Kidney epithelial cell (primary cell): Measurements from ENCODE around the gene DGCR8. TPM values are rescaled to one million over a fixed set of nuclear protein-coding genes. Genes with fewer than 3 reads are reported as not detected.

Source experiments
- DNase-seq: peaks from one replicate; pipeline ENCODE4 v3.0.0-alpha.2; 2010; ENCODE audit warnings: low read depth
- H3K27me3 ChIP-seq: 2 replicates; pipeline ENCODE4 v1.6.0; 2011; ENCODE audit warnings: low read length; ENCODE audit not compliant: control insufficient read depth, insufficient read depth
- H3K36me3 ChIP-seq: 2 replicates; pipeline ENCODE4 v1.5.1; 2011; ENCODE audit warnings: low read length; ENCODE audit not compliant: control insufficient read depth, insufficient read depth
- H3K4me3 ChIP-seq: 2 replicates; pipeline ENCODE4 v1.5.1; 2011; ENCODE audit warnings: low read depth, mild to moderate bottlenecking, control low read depth, low read length
- total RNA-seq: library from RNA; depleted of rRNA; stranded (reverse); fragments of >200 nt; gene quantifications from 2 replicates; pipeline ENCODE4 v1.2.3, GENCODE V29; 2015
- TF ChIP-seq, protein P1 (sequence below): IDR thresholded peaks from 2 replicates; pipeline ENCODE4 v1.5.1; 2011; ENCODE audit warnings: mild to moderate bottlenecking, moderate library complexity, low read length, control low read depth, inconsistent platforms; ENCODE audit not compliant: insufficient read depth, poor library complexity, severe bottlenecking

DGCR8 gene
- total RNA-seq, 1 donor from 2014 or later: 34.0 TPM

DNA sequence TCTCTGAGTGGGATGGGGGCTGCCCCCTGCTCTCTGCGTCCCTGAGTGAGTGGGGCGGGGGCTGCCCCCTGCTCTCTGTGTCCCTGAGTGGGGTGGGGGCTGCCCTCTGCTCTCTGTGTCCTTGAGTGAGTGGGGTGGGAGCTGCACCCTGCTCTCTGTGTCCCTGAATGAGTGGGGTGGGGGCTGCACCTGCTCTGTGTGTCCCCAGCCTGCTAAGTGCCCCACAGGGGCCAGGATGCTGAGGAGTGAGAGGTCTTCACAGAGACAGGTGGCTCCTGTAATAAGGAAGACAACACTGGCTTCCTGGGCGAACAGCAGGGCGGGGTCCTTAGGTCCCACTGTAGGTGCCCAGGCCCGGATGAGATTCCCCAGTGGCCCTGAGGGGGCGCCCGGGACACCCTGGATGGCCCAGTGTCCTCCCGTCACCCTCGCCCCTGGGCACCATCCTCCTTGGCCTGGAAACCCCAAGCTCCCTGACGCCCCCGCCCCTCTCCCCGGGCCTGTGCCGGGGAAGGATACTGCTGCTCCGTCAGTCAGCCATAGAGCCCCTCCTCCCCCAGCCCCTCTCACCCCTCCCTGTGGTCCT is 74.7 kb downstream of the DGCR8 start:
- no peak for DNase-seq
- H3K27me3 ChIP-seq: peaks cover 14% of the 10 kb centered on the region
- peak overlapping the region; percentile 20 for H3K4me3 ChIP-seq
- TF ChIP-seq, protein P1, sequence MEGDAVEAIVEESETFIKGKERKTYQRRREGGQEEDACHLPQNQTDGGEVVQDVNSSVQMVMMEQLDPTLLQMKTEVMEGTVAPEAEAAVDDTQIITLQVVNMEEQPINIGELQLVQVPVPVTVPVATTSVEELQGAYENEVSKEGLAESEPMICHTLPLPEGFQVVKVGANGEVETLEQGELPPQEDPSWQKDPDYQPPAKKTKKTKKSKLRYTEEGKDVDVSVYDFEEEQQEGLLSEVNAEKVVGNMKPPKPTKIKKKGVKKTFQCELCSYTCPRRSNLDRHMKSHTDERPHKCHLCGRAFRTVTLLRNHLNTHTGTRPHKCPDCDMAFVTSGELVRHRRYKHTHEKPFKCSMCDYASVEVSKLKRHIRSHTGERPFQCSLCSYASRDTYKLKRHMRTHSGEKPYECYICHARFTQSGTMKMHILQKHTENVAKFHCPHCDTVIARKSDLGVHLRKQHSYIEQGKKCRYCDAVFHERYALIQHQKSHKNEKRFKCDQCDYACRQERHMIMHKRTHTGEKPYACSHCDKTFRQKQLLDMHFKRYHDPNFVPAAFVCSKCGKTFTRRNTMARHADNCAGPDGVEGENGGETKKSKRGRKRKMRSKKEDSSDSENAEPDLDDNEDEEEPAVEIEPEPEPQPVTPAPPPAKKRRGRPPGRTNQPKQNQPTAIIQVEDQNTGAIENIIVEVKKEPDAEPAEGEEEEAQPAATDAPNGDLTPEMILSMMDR: peak; percentile 18
- no peaks in the 10 kb centered on the region for H3K36me3 ChIP-seq

DNA sequence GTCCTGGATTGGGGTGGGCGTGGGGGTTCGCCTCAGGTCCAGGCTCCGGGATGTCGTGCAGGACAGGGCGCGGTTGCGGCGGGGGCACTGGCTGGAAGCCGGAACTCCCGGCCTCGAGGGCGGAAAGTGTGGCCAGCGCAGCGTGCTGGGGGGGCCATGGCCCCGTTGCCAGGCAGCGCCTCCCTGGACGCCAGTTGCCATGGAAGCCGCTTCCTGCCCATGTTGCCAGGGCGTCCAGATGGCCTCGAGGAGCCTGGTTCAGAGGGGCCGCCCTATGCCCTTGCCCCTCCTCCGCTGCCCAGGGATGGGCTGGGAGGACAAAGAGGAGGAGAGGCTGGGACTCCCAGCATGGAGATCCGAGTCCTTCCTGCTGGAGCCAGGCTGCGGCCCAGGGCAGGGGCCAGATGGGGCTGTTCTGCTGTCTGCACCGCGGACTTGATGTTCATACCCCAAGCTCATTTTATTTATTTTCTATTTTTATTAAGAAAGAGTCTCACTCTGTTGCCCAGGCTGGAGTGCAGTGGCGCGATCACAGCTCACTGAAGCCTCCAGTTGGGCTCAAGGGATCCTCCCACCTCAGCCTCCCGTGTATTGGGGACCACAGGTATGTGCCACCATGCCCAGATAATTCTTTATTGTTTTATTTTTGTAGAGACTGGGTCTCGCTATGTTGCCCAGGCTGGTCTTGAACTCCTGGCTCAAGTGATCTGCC is 75.4 kb downstream of the DGCR8 start:
- no peak for DNase-seq

DNA sequence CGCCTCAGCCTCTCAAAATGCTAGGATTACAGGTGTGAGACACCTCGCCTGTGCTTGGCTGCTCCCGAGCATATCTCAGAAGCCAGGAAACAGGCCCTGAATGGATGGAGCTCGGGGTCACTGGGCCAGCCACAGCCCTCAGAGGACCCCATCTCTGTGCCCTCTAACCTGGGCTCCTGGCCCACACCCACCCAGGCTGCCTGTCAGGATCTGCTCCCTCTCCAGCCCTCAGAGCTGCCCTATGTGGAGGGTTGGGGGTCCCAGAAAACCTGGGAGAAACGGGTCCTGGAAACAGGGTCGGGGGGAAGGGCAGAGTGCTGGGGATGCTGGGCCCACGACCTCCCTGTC is 76.0 kb downstream of the DGCR8 start:
- TF ChIP-seq, protein P1: no peak
- DNase-seq: no peak
- peaks cover 20% of the 10 kb centered on the region for H3K27me3 ChIP-seq
- H3K36me3 ChIP-seq: no peaks in the 10 kb centered on the region
- H3K4me3 ChIP-seq: no peak overlapping the region

More for the DNA sequence above, 75.4 kb downstream of the DGCR8 start:
- H3K4me3 ChIP-seq: peak overlapping the region; percentile 20
- H3K36me3 ChIP-seq: no peaks in the 10 kb centered on the region
- H3K27me3 ChIP-seq: peaks cover 20% of the 10 kb centered on the region
- TF ChIP-seq, protein P1: no peak

DNA sequence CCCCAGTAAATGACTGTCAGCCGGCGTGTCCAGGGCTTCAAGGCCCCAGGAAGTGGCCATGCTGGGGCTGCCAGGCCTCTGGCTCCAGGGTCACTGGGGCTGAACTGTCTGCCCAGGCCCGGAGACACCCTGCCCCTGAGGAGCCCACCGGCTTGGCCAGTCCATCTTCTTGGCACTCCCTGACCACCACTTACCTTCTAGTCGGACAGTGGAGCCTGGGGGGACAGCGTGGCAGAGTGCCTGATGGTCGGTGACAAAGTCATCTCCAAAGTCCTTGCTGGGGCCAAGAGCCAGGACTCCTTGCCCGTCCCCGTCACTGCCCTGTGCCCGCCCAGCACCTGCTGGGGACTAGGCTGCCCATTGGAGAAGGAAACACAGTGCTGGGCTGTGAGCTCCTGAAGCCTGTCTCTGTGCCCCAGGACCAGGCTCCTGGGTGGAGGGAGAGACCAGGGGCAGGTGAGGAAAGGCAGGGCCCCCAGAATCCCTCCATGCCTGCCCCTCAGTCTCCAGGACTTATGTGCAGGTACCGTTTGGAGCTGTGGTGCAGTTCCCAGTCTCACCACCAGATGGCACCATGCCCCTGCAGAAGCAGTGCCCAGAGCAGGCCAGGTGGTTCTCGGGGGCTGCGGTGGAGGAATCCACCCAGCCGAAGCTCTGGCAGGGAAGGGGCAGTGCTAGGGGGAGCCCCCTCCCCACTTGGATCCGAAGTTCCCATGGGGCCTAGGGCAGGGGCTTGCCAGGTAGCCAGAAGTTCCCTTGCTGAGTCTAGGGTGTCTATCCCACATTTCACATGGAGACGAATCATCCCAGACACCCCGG is 76.8 kb downstream of the DGCR8 start:
- no peak for DNase-seq
- Histone ChIP-seq H3K36me3 (no peaks in the 10 kb centered on the region), H3K4me3 (no peak overlapping the region), H3K27me3 (peaks cover 23% of the 10 kb centered on the region)
- TF ChIP-seq, protein P1: peak; percentile 97

DNA sequence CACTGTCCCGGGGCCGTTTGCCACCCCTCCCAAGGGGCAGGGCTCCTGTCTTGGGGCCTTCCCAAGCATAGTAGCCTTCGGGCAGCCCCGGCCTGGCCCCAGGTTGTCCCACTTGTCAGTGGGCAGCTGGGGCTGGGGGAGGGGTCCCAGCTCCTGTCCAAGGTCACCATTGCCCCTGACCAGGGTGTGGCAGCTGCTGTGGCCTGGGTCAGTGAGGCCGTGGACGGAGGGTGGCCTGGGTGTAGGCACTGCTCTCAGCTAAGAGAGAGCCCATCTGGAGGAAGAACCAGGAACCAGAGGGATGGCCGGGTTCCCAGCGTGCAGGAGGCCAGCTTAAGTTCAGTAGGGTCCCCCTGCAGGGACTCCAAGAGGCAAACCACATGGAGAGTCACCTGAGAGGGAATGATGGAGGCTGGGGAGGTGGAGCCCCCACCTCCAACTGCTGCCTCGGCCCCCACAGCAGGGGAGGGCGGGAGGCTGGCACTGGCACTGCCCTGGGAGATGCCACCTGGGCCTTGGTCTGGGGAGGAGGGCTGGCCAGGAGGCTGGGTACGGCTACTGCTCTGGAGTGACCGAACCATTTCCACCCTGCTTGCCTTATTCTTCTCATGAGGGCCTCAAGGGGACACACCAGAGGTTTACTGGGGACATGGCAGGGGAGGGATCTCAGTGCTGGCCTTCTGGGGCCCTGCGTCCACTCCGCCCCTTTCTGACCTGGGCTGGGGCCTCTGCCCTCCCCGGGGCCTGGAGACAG is 77.6 kb downstream of the DGCR8 start:
- DNase-seq: no peak
- TF ChIP-seq, protein P1: no peak
- no peaks in the 10 kb centered on the region for H3K36me3 ChIP-seq
- H3K27me3 ChIP-seq: peaks cover 23% of the 10 kb centered on the region
- no peak overlapping the region for H3K4me3 ChIP-seq
